HEK293 (cell line): ENCODE data around the gene LMCD1.

Source experiments
- CTCF ChIP-seq: fragments of 450-650 bp; formaldehyde crosslinking; IDR thresholded peaks from 2 replicates; pipeline ENCODE4 v1.5.1; 2016; ENCODE audit warnings: missing biosample characterization, missing genetic modification characterization
- ZBTB8A ChIP-seq: fragments of 450-650 bp; formaldehyde crosslinking; IDR thresholded peaks from 2 replicates; pipeline ENCODE4 v1.5.1; 2016; ENCODE audit warnings: missing biosample characterization, missing genetic modification characterization
- ZNF169 ChIP-seq: fragments of 450-650 bp; formaldehyde crosslinking; IDR thresholded peaks from 2 replicates; pipeline ENCODE4 v1.5.1; 2016; ENCODE audit warnings: missing biosample characterization, missing genetic modification characterization
- ZNF175 ChIP-seq: fragments of 450-650 bp; formaldehyde crosslinking; IDR thresholded peaks from 2 replicates; pipeline ENCODE4 v1.5.1; 2016; ENCODE audit warnings: missing biosample characterization, missing genetic modification characterization
- ZNF274 ChIP-seq, 2 experiments: fragments of 200-500 bp in 1 of 2; fragments of 450-650 bp in 1 of 2; sonication (Bioruptor generic) in 1 of 2; formaldehyde crosslinking in 1 of 2; IDR thresholded peaks; 2 replicates each; pipeline versions ENCODE4 v1.5.1 to v1.6.1; 2014 to 2016; ENCODE audit warnings: borderline replicate concordance in 1 of 2, inconsistent platforms in 1 of 2, low read length in 1 of 2, missing biosample characterization in 1 of 2, missing genetic modification characterization in 1 of 2
- ZNF658 ChIP-seq: fragments of 450-650 bp; formaldehyde crosslinking; IDR thresholded peaks from 2 replicates; pipeline ENCODE4; 2016; ENCODE audit warnings: missing biosample characterization, missing genetic modification characterization
- TF ChIP-seq, protein P1 (sequence below): fragments of 450-650 bp; formaldehyde crosslinking; IDR thresholded peaks from 2 replicates; pipeline ENCODE4 v1.5.1; 2016; ENCODE audit warnings: missing biosample characterization, missing genetic modification characterization

GRCh38 chr3:8608041-8608790, 106.6 kb downstream of the LMCD1 start:
- TF ChIP-seq ZNF175 (no peak), ZNF274 (IDR thresholded peaks at IDR 0.05; ENCODE audit: low read length) (no peak), ZNF274 (tag by site-specific recombination; IDR thresholded peaks at IDR 0.05; ENCODE audit: borderline replicate concordance) (no peak), ZBTB8A (tag by site-specific recombination) (no peak), CTCF (tag by site-specific recombination) (no peak), ZNF658 (no peak), ZNF169 (no peak)
- TF ChIP-seq, protein P1, sequence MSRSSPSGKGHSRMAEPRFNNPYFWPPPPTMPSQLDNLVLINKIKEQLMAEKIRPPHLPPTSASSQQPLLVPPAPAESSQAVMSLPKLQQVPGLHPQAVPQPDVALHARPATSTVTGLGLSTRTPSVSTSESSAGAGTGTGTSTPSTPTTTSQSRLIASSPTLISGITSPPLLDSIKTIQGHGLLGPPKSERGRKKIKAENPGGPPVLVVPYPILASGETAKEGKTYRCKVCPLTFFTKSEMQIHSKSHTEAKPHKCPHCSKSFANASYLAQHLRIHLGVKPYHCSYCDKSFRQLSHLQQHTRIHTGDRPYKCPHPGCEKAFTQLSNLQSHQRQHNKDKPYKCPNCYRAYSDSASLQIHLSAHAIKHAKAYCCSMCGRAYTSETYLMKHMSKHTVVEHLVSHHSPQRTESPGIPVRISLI (tag by site-specific recombination): no peak
